ENCODE measurements around the gene ITM2B.
"Not testable (repeated sequence)": the region's sequence is repeated elsewhere in the genome, so short reads cannot be mapped to it uniquely, and the experiment has no call there.

ITM2B gene
- 92.1 to 440 reads per million in 2 experiments for total RNA-seq

- DNase-seq (ENCODE audit: low read depth) = peak; percentile 56
These were observed at the start of gene ITM2B for GRCh38 chr13:48233046-48233888. Gene ITM2B (plus strand): TSS chr13:48233206. CDS start chr13:48233361, 155 bp downstream.

- no peak for DNase-seq (ENCODE audit: low read depth)
These were observed 48.7 kb upstream of the ITM2B start for GRCh38 chr13:48184260-48184659.

GRCh38 chr13:48185018-48185417 is 48.0 kb upstream of the ITM2B start:
- no peak for DNase-seq (ENCODE audit: low read depth)

DNA sequence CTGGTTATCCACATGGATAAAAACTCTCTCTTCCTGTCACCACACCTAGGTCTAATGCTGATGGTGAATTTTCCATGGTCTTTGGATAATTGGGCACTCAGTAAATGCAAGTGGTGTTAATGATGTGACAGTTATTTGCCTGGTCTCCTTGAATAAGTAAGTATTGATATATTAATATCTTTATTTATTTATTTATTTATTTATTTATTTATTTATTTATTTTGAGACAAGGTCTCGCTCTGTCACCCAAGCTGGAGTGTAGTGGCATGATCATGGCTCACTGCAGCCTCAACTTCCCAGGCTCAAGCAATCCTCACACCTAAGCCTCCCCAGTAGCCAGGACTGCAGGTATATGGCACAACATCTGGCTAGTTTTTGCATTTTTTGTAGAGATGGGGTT is 46.3 kb upstream of the ITM2B start:
- DNase-seq (ENCODE audit: low read depth) = no peak

GRCh38 chr13:48188131-48188530 is 44.9 kb upstream of the ITM2B start:
- DNase-seq (ENCODE audit: low read depth) = no peak

- no peak for DNase-seq (ENCODE audit: low read depth)
These were observed 44.4 kb upstream of the ITM2B start for GRCh38 chr13:48188601-48189000.

DNA sequence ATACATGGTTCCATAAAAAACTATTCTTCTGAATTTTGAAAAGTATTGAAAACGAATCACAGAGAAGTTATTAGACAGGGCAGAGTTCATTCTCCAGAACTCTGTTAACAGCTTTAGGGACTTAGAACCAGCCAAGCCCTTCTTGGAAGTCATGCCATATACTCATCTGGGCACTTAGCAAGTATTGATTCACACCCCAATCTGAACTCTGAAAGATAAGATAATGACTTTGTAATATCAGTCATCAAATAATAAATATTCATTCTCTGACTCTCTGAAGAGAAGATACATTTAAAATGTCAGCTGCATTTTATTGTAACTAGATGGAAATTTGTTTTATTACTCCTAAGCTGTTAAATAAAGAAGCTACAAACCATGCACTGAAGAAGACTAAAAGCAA is 43.8 kb upstream of the ITM2B start:
- no peak for DNase-seq (ENCODE audit: low read depth)

GRCh38 chr13:48192411-48192935 is 40.5 kb upstream of the ITM2B start:
- no peak for DNase-seq (ENCODE audit: low read depth)

DNA sequence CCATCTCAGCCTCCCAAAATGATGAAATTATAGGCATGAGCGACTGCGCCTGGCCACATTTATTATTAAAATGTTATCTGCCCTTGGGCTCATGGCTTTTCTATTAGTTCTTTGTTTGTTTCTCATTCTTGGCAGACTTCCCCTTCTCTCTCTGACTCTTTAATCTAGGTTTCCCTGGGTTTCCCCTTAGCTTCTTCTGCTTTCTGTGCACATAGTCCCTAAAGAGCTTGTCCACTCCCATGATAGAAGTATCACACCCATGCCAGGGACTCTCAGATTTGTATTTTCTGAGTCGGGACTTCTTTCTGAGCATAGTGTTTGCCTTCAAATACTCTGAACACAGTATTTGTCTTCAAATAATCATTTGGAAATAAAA is 38.6 kb upstream of the ITM2B start:
- DNase-seq (ENCODE audit: low read depth) = no peak

DNA sequence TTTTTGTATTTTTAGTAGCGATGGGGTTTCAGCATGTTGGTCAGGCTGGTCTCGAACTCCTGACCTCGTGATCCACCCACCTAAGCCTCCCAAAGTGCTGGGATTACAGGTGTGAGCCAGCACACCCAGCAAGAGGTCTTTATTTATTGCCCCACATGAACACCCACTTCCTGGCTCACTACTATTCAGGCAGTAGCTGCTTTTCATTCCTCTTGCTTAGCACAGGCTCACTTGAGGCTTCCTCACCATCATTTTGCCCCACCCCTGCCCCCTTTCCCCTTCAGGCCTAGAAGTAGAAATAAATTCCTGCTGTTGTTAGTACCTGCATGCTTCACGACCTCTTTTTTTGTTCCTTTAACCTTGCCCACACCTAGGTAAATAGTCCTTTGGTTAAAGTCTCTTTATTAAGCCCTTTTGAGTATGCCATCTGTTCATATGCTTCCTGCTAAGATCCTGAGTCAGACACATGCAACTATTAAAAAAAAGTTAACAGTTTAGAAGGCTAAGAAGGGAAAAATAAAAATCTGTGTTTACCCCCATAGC is 33.5 kb upstream of the ITM2B start:
- DNase-seq (ENCODE audit: low read depth) = no peak

DNA sequence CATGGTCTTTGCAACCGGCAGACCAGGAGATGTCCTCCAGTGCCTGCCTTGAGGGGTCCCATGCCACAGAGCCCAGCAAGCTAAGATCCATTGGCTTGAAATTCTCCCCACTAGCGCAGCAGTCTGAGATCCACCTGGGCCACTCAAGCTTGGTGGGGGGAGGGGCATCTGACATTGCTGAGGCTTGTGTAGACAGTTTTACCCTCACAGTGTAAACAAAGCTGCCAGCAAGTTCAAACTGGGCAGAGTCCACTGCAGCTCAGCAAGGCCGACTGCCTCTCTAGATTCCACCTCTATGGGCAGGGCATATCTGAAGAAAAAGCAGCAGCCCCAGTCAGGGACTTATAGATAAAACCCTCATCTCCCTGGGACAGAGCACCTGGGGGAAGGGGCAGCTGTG is 32.0 kb upstream of the ITM2B start:
- no peak for DNase-seq (ENCODE audit: low read depth)

DNA sequence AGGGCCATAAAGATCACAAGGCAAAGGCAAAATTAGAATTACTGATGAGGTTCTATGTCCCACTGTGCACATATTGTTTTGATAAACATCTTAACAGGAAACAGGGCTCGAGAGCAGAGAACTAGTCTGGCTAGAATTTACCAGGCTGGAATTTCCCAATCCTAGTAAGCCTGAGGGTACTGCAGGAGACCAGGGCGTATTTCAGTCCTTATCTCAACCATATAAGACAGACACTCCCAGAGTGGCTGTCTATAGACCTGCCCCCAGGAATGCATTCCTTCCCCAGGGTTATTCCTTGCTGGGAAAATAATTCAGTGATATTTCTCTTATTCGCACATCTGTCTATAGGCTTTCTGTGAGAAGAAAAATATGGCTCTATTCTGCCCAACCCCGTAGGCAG is 25.8 kb upstream of the ITM2B start:
- DNase-seq (ENCODE audit: low read depth) = not testable (repeated sequence)

- DNase-seq (ENCODE audit: low read depth) = no peak
These were observed 22.8 kb upstream of the ITM2B start for GRCh38 chr13:48210178-48210577.

DNA sequence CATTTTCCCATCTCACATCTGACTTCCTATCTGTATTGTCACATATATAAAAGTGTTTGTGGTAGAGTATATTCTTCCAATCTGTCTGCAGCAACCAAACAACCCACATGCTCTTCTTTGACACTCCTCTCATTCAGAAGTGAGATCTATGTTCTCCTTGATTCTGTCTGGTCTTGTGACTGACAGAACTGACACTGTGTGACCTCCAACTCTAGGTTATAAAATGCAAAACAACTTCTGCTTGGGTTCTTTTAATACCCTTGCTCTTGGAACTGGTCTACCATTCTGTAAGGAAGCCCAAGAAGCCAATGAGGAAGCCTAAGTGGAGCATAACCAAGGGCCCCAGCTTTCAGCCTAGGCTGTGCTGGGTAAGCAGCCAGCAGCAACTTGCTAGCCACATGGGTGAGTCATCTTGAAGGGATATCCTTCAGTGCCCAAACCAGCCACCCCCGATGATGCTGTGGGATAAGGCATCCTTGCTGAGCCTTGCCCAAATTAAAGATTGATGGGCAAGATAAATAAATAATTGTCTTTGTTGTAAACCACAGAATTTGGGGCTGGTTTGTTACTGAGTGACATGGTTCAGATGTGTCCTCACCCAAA is 18.4 kb upstream of the ITM2B start:
- no peak for DNase-seq (ENCODE audit: low read depth)

DNA sequence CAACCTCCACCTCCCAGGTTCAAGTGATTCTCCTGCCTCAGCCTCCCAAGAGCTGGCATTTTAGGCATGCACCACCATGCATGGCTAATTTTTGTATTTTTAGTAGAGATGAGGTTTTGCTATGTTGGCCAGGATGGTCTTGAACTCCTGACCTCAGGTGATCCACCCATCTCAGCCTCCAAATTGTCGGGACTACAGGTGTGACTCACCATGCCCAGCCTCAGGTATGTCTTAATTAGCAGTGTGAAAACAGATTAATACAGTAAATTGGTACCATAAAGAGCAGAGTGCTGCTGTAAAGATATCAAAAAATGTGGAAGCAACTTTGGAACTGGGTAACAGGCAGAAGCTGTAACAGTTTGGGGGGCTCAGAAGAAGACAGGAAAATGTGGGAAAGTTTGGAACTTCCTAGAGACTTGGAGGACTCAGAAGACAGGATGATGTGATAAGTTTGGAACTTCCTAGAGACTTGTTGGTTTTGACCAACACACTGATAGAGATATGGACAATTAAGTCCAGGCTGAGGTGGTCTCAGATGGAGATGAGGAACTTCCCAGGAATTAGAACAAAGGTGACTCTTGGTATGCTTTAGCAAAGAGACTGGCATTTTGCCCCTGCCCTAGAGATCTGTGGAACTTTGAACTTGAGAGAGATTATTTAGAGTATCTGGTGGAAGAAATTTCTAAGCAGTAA is 17.3 kb upstream of the ITM2B start:
- DNase-seq (ENCODE audit: low read depth) = not testable (repeated sequence)

DNA sequence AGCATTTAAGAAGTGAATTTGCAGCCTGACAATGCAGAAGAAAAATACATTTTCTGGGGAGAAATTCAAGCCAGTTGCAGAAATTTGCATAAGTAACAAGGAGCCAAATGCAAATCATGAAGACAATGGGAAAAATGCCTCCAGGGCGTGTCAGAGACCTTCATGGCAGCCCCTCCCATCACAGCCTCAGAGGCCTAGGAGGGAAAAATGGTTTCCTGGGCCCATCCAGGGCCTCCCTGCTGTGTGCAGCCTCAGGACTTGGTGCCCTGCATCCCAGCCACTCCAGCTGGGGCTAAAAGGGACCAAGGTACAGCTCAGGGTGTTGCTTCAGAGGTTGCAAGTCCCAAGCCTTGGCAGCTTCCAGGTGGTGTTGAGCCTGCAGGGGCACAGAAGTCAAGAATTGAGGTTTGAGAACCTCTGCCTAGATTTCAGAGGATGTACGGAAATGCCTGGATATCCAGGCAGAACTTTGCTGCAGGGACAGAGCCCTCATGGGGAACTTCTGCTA is 16.7 kb upstream of the ITM2B start:
- DNase-seq (ENCODE audit: low read depth) = no peak

DNA sequence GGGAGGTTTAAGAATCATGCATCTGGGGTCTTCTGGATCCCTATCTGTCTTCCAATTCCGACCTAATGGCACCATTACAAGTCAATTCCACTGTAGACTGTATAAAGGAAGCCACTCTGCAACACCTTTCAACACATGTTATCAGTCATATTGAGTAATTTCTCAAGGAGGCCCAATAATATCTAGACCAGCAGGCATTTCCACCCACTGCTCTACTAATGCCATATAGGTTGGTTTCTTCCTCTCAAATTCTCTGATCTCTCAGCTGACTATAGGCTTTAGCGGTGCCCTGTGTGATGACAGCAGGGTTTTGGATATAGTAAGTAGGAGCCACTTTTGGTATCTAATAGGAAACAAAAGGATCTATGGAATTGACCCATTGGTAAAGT is 12.4 kb upstream of the ITM2B start:
- no peak for DNase-seq (ENCODE audit: low read depth)

GRCh38 chr13:48220981-48221685 is 11.9 kb upstream of the ITM2B start:
- DNase-seq (ENCODE audit: low read depth) = no peak

DNA sequence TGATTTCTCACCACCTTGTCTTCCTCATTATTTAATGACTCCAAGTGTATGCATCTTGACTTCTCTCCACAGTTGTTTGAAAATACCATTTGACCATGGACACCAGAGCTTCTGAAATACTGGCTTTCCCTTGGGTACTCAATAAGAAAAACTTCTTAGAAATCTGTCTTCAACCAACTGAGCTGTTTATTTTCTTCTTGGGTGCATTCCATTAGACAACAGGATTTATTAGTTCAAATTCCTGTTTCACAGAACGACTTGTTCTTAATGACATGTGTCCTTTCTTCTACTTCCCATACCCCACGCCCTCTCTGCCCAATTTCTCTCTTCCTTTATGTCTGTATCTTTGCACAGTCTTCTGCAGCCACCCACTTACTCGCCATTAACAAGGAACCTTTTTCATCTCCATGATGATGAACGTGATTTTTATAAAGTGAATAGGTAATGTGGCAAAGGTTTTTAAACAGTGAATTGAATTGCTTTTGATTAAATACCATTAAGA is 11.3 kb upstream of the ITM2B start:
- no peak for DNase-seq (ENCODE audit: low read depth)

DNA sequence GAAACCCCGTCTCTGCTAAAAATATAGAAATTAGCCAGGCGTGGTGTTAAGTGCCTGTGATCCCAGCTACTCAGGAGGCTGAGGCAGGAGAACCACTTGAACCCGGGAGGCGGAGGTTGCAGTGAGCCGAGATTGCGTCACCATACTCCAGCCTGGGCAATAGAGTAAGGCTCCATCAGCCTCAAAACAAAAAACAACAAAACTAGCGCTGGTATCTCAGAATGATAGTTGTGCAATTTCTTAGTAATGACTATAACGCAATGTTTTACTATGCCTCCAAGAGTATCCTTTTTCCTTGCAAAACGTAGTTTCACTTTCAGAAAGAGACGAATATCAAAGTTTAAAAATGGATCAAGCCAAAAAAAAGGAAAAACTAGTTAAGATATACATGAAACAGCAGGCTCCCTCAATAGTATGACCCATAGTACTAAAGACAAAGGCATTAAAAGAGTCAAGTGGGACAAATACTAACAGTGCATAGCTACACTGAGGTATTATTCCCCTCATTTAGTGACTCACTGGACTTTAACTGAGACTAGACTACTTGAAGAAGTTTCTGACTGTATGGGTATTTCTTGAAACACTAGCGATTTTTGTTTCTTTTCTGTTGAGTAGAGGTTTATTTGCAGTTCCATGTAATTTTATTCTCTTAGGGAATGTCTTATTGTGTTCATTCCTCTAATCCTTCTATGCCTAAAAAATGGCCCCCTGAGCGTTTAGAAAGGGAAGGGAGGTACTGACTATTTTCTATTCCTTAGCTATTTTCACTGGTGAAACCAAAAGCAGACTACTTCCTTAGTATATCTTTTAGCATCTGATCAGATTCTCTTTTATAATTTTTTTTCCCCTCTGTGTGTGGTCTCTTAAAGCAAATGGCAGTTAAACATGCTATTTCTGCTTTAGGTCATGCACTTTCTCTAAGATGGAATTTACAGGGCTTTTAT is 10.4 kb upstream of the ITM2B start:
- no peak for DNase-seq (ENCODE audit: low read depth)

Measured in T follicular helper cell (primary cell).